Astrocyte (in vitro differentiated cells and primary cell): ENCODE results near the gene GBP3. TPM values are rescaled to one million over a fixed set of nuclear protein-coding genes. Genes with fewer than 3 reads are reported as not detected.

Source experiments
- DNase-seq: peaks from one replicate; pipeline ENCODE4 v3.0.0-alpha.2; 2010; ENCODE audit warnings: low read depth
- FAIRE-seq: peaks from 2 replicates; lab custom pipeline; 2011; peaks lifted over from hg19 to GRCh38; lab: Jason Lieb, UNC
- H2AFZ ChIP-seq: 2 replicates; pipeline ENCODE4 v1.6.0; 2012; ENCODE audit warnings: low read depth, low read length, inconsistent platforms
- H3K27ac ChIP-seq: 2 replicates; pipeline ENCODE4 v1.5.1; 2011; ENCODE audit warnings: low read depth, low read length, inconsistent platforms
- H3K27me3 ChIP-seq: 2 replicates; pipeline ENCODE4 v1.6.0; 2011; ENCODE audit warnings: low read length, inconsistent platforms; ENCODE audit not compliant: insufficient read depth
- H3K36me3 ChIP-seq: 2 replicates; pipeline ENCODE4 v1.5.1; 2011; ENCODE audit warnings: low read length, inconsistent platforms; ENCODE audit not compliant: insufficient read depth
- H3K4me1 ChIP-seq: 2 replicates; pipeline ENCODE4 v1.5.1; 2011; ENCODE audit warnings: low read length, inconsistent platforms; ENCODE audit not compliant: insufficient read depth
- H3K4me2 ChIP-seq: 2 replicates; pipeline ENCODE4 v1.6.0; 2012; ENCODE audit warnings: low read length, inconsistent platforms
- H3K4me3 ChIP-seq: 2 replicates; pipeline ENCODE4 v1.5.1; 2011; ENCODE audit warnings: low read depth, mild to moderate bottlenecking, low read length, inconsistent platforms; ENCODE audit not compliant: insufficient read depth
- H3K79me2 ChIP-seq: 2 replicates; pipeline ENCODE4 v1.6.0; 2012; ENCODE audit warnings: mild to moderate bottlenecking, low read length, inconsistent platforms; ENCODE audit not compliant: insufficient read depth
- H3K9ac ChIP-seq: 2 replicates; pipeline ENCODE4 v1.6.0; 2012; ENCODE audit warnings: mild to moderate bottlenecking, low read length, inconsistent platforms
- H3K9me3 ChIP-seq: 2 replicates; pipeline ENCODE4 v1.5.1; 2012; ENCODE audit warnings: low read depth, mild to moderate bottlenecking, low read length, inconsistent platforms; ENCODE audit not compliant: insufficient read depth
- H4K20me1 ChIP-seq: 2 replicates; pipeline ENCODE4 v1.6.0; 2012; ENCODE audit warnings: low read length, inconsistent platforms; ENCODE audit not compliant: insufficient read depth
- H3K27ac Mint-ChIP-seq: one replicate; pipeline ENCODE4 v1.8.0; 2021; ENCODE audit warnings: mild to moderate bottlenecking, mixed read lengths; ENCODE audit not compliant: unreplicated experiment
- H3K27me3 Mint-ChIP-seq: one replicate; pipeline ENCODE4 v1.8.0; 2021; ENCODE audit warnings: low read depth, mixed read lengths; ENCODE audit not compliant: unreplicated experiment
- H3K36me3 Mint-ChIP-seq: one replicate; pipeline ENCODE4 v1.8.0; 2021; ENCODE audit warnings: low read depth, mixed read lengths; ENCODE audit not compliant: unreplicated experiment
- H3K4me1 Mint-ChIP-seq: one replicate; pipeline ENCODE4 v1.8.0; 2021; ENCODE audit warnings: low read depth, mixed read lengths; ENCODE audit not compliant: unreplicated experiment
- H3K4me3 Mint-ChIP-seq: one replicate; pipeline ENCODE4 v1.8.0; 2021; ENCODE audit warnings: mild to moderate bottlenecking, moderate library complexity, mixed read lengths; ENCODE audit not compliant: unreplicated experiment
- H3K9me3 Mint-ChIP-seq: one replicate; pipeline ENCODE4 v1.8.0; 2021; ENCODE audit warnings: mild to moderate bottlenecking, mixed read lengths; ENCODE audit not compliant: unreplicated experiment
- CTCF ChIP-seq: IDR thresholded peaks from 2 replicates; pipeline ENCODE4 v1.5.1; 2011; ENCODE audit warnings: low read depth, mild to moderate bottlenecking, inconsistent platforms, low read length, moderate library complexity; ENCODE audit not compliant: insufficient read depth
- EZH2 ChIP-seq: IDR thresholded peaks from 2 replicates; pipeline ENCODE4 v1.6.1; 2012; ENCODE audit warnings: mild to moderate bottlenecking, low read length, inconsistent platforms; ENCODE audit not compliant: insufficient read depth
- total RNA-seq: library from RNA; stranded (reverse); gene quantifications from 2 replicates; pipeline ENCODE4 v1.2.1, GENCODE V29; 2021

The GBP3 gene
- total RNA-seq, 1 donor from 2014 or later: 30.3 TPM

GRCh38 chr1:89069951-89070350, 47.3 kb upstream of the GBP3 start:
- no peak for TF ChIP-seq CTCF
- no peak for TF ChIP-seq EZH2
- H3K4me1 Mint-ChIP-seq: peaks cover 8% of the 10 kb centered on the region
- no peak for DNase-seq
- H3K4me1 ChIP-seq: no peaks in the 10 kb centered on the region
- H4K20me1 ChIP-seq: no peaks in the 10 kb centered on the region
- no peak overlapping the region for H3K4me2 ChIP-seq
- H3K27ac Mint-ChIP-seq: no peak overlapping the region
- no peak overlapping the region for H3K9ac ChIP-seq
- no peaks in the 10 kb centered on the region for H3K27me3 ChIP-seq
- no peak for FAIRE-seq
- no peak overlapping the region for H2AFZ ChIP-seq
- no peaks in the 10 kb centered on the region for H3K79me2 ChIP-seq
- no peaks in the 10 kb centered on the region for H3K9me3 ChIP-seq
- H3K4me3 Mint-ChIP-seq: no peak overlapping the region
- H3K4me3 ChIP-seq: no peak overlapping the region
- no peaks in the 10 kb centered on the region for H3K36me3 ChIP-seq
- peaks cover 13% of the 10 kb centered on the region for H3K9me3 Mint-ChIP-seq
- H3K27ac ChIP-seq: no peak overlapping the region
- no peaks in the 10 kb centered on the region for H3K36me3 Mint-ChIP-seq
- H3K27me3 Mint-ChIP-seq: no peaks in the 10 kb centered on the region

GRCh38 chr1:89068291-89068690, 45.6 kb upstream of the GBP3 start:
- H3K36me3 ChIP-seq: no peaks in the 10 kb centered on the region
- H3K79me2 ChIP-seq: peaks cover 7% of the 10 kb centered on the region
- H3K27me3 ChIP-seq: no peaks in the 10 kb centered on the region
- H3K9me3 Mint-ChIP-seq: peaks cover 5% of the 10 kb centered on the region
- FAIRE-seq: no peak
- H3K4me1 Mint-ChIP-seq: peaks cover 15% of the 10 kb centered on the region
- no peak overlapping the region for H2AFZ ChIP-seq
- H3K4me2 ChIP-seq: no peak overlapping the region
- TF ChIP-seq EZH2 (no peak), CTCF (no peak)
- no peaks in the 10 kb centered on the region for H4K20me1 ChIP-seq
- H3K4me1 ChIP-seq: no peaks in the 10 kb centered on the region
- no peak overlapping the region for H3K27ac ChIP-seq
- no peaks in the 10 kb centered on the region for H3K27me3 Mint-ChIP-seq
- H3K4me3 Mint-ChIP-seq: no peak overlapping the region
- H3K9ac ChIP-seq: no peak overlapping the region
- H3K36me3 Mint-ChIP-seq: no peaks in the 10 kb centered on the region
- peak; percentile 80 for DNase-seq
- no peaks in the 10 kb centered on the region for H3K9me3 ChIP-seq
- H3K27ac Mint-ChIP-seq: peak overlapping the region; percentile 62
- no peak overlapping the region for H3K4me3 ChIP-seq

GRCh38 chr1:89065079-89065868, 42.6 kb upstream of the GBP3 start, which contains the start of gene GBP1:
Gene GBP1 (minus strand): TSS chr1:89065208. CDS start chr1:89063234, 1,974 bp downstream.
- peak; percentile 98 for FAIRE-seq
- no peaks in the 10 kb centered on the region for H3K9me3 ChIP-seq
- H3K27me3 ChIP-seq: no peaks in the 10 kb centered on the region
- H4K20me1 ChIP-seq: peaks cover 3% of the 10 kb centered on the region
- H2AFZ ChIP-seq: peak within 1 kb of the TSS; percentile 65
- H3K4me3 ChIP-seq: peak within 1 kb of the TSS; percentile 69
- no peaks in the 10 kb centered on the region for H3K4me1 ChIP-seq
- peak; percentile 85 for DNase-seq
- no peaks in the 10 kb centered on the region for H3K27me3 Mint-ChIP-seq
- H3K27ac ChIP-seq: peak within 1 kb of the TSS; percentile 44
- H3K9ac ChIP-seq: peak within 1 kb of the TSS; percentile 82
- H3K36me3 ChIP-seq: no peaks in the 10 kb centered on the region
- H3K4me2 ChIP-seq: peak within 1 kb of the TSS; percentile 87
- peaks cover 2% of the 10 kb centered on the region for H3K9me3 Mint-ChIP-seq
- no peak for TF ChIP-seq EZH2
- TF ChIP-seq CTCF: no peak
- peaks cover 13% of the 10 kb centered on the region for H3K79me2 ChIP-seq
- peak within 1 kb of the TSS; percentile 90 for H3K4me3 Mint-ChIP-seq
- peak within 1 kb of the TSS; percentile 66 for H3K27ac Mint-ChIP-seq
- peaks cover 4% of the 10 kb centered on the region for H3K36me3 Mint-ChIP-seq
- H3K4me1 Mint-ChIP-seq: peaks cover 23% of the 10 kb centered on the region
